Keratinocyte (primary cell): ENCODE data around the gene EMP2. TPM values are rescaled to one million over a fixed set of nuclear protein-coding genes. Genes with fewer than 3 reads are reported as not detected.

Source experiments
- DNase-seq: peaks from one replicate; pipeline ENCODE4 v3.0.0-alpha.2; 2011; ENCODE audit warnings: low read depth, missing footprints, low spot score
- FAIRE-seq: peaks from 2 replicates; lab custom pipeline; 2011; peaks lifted over from hg19 to GRCh38; lab: Jason Lieb, UNC
- H2AFZ ChIP-seq: 2 replicates; pipeline ENCODE4 v1.6.0; 2012; ENCODE audit warnings: low read length, control low read depth, inconsistent platforms; ENCODE audit not compliant: control insufficient read depth
- H3K27ac ChIP-seq: 2 replicates; pipeline ENCODE4 v1.5.1; 2011; ENCODE audit warnings: low read length; ENCODE audit not compliant: control insufficient read depth, insufficient read depth
- H3K27me3 ChIP-seq: 3 replicates; pipeline ENCODE4 v1.6.0; 2011; ENCODE audit warnings: low read length; ENCODE audit not compliant: control insufficient read depth, insufficient read depth; ENCODE audit errors: extremely low read depth
- H3K36me3 ChIP-seq, 2 experiments: 2 replicates in 1 of 2; 3 replicates in 1 of 2; pipeline ENCODE4 v1.5.1; 2011; ENCODE audit warnings: low read length in 2 of 2, mild to moderate bottlenecking in 1 of 2; ENCODE audit not compliant: control insufficient read depth in 2 of 2, insufficient read depth in 2 of 2; ENCODE audit errors: extremely low read depth in 1 of 2
- H3K4me1 ChIP-seq: 3 replicates; pipeline ENCODE4 v1.5.1; 2011; ENCODE audit warnings: low read length; ENCODE audit not compliant: control insufficient read depth, insufficient read depth; ENCODE audit errors: extremely low read depth
- H3K4me2 ChIP-seq: 3 replicates; pipeline ENCODE4 v1.6.0; 2011; ENCODE audit warnings: low read depth, low read length; ENCODE audit not compliant: control insufficient read depth, insufficient read depth; ENCODE audit errors: extremely low read depth
- H3K4me3 ChIP-seq, 3 experiments: fragments of 200-600 bp in 1 of 3; sonication (generic) in 1 of 3; 2 replicates in 2 of 3; 3 replicates in 1 of 3; pipeline ENCODE4 v1.5.1; 2011 to 2016; ENCODE audit warnings: low read length in 3 of 3, mild to moderate bottlenecking in 3 of 3, control low read depth in 2 of 3, inconsistent platforms in 1 of 3, low read depth in 1 of 3, mixed read lengths in 1 of 3, mixed run types in 1 of 3, moderate library complexity in 1 of 3; ENCODE audit not compliant: control insufficient read depth in 2 of 3, insufficient read depth in 2 of 3; ENCODE audit errors: extremely low read depth in 1 of 3
- H3K79me2 ChIP-seq: 2 replicates; pipeline ENCODE4 v1.6.0; 2012; ENCODE audit warnings: low read length; ENCODE audit not compliant: control insufficient read depth, insufficient read depth
- H3K9ac ChIP-seq: 3 replicates; pipeline ENCODE4 v1.6.0; 2011; ENCODE audit warnings: low read length; ENCODE audit not compliant: control insufficient read depth, insufficient read depth; ENCODE audit errors: extremely low read depth
- H3K9me1 ChIP-seq: 3 replicates; pipeline ENCODE4 v1.6.0; 2011; ENCODE audit warnings: low read length; ENCODE audit not compliant: control insufficient read depth, insufficient read depth; ENCODE audit errors: extremely low read depth
- H3K9me3 ChIP-seq: 2 replicates; pipeline ENCODE4 v1.5.1; 2012; ENCODE audit warnings: low read depth, low read length; ENCODE audit not compliant: control insufficient read depth
- H4K20me1 ChIP-seq: 3 replicates; pipeline ENCODE4 v1.6.0; 2011; ENCODE audit warnings: low read length; ENCODE audit not compliant: control insufficient read depth, insufficient read depth; ENCODE audit errors: extremely low read depth
- CTCF ChIP-seq, 3 experiments: IDR thresholded peaks in 1 of 3; conservative IDR thresholded peaks in 1 of 3; optimal IDR thresholded peaks in 1 of 3; 2 replicates in 2 of 3; 3 replicates in 1 of 3; pipeline versions ENCODE3 to v1.5.1; 2011; ENCODE audit warnings: low read length in 3 of 3, mild to moderate bottlenecking in 3 of 3, moderate library complexity in 2 of 3, control low read depth in 1 of 3, inconsistent platforms in 1 of 3; ENCODE audit not compliant: insufficient read depth in 2 of 3; ENCODE audit errors: extremely low read depth in 1 of 3
- EZH2 ChIP-seq: IDR thresholded peaks from one replicate; pipeline ENCODE4 v1.6.1; 2012; ENCODE audit warnings: inconsistent platforms, mild to moderate bottlenecking, low read length, moderate library complexity
- dilution Hi-C: fragments of 300-500 bp; cut with MboI; formaldehyde crosslinking; loops from one replicate; pipeline ENCODE4 v1.7.0; 2020; ENCODE audit warnings: low sequenced_read_pairs; ENCODE audit not compliant: extremely low pct_ligation_motif_present
- polyA plus RNA-seq, 5 experiments: library from polyadenylated mRNA; depleted of rRNA in 3 of 5; stranded (reverse) in 3 of 5; stranded (forward) in 1 of 5; unstranded in 1 of 5; fragments of >200 nt; gene quantifications; 1 replicate in 1 of 5; 2 replicates in 3 of 5; 3 replicates in 1 of 5; pipeline versions ENCODE4 v1.2.1 to v1.2.3, GENCODE V29; 2011 to 2012; ENCODE audit warnings: missing spikeins in 2 of 5, low read depth in 1 of 5, low replicate concordance in 1 of 5

Gene EMP2
- polyA plus RNA-seq, 1 donor (not counting 4 experiments of a cell fraction or from before 2014, with no cell fraction given) = 19.1 TPM

DNA sequence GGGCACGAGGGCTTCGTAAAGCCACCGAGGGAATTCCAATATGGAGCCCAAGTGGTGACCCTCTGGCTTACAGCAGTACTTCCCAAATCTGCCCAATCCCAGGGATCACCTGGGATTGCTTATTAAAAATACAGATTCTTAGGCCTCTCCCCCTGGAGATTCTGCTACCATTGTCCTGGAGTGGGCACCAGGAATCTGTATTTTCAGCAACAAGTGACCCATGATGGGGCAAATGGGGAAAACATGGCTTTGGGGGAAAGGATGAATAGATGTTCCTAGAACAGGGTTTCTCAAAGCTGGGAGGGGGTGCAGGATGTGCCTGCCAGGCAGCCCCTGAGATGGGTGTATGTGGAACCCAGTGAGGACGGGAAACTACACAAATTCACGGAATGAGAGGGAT is 40.6 kb downstream of the EMP2 start:
- no peak for TF ChIP-seq EZH2
- TF ChIP-seq CTCF (optimal IDR thresholded peaks at IDR 0.05 in 1 of 3, IDR thresholded peaks at IDR 0.05 in 1 of 3, conservative IDR thresholded peaks at IDR 0.05 in 1 of 3; ENCODE audit: extremely low read depth in 1 of 3, insufficient read depth in 2 of 3, low read length in 3 of 3) = no peak
- Histone ChIP-seq H3K27me3 (no peaks in the 10 kb centered on the region), H3K4me1 (peaks cover 10% of the 10 kb centered on the region), H3K27ac (no peak overlapping the region), H3K9me1 (no peaks in the 10 kb centered on the region), H3K4me3 (no peak overlapping the region), H3K9me3 (no peaks in the 10 kb centered on the region), H3K4me2 (no peak overlapping the region), H2AFZ (no peak overlapping the region), H3K9ac (no peak overlapping the region), H4K20me1 (no peaks in the 10 kb centered on the region), H3K36me3 (peaks cover 0 to 6% of the 10 kb centered on the region in 2 experiments), H3K79me2 (no peaks in the 10 kb centered on the region)
- DNase-seq = no peak
- no peak for FAIRE-seq
- dilution Hi-C loops = no loop called here

- no peaks in the 10 kb centered on the region for H3K9me1 ChIP-seq
- DNase-seq = no peak
- TF ChIP-seq EZH2 (no peak), CTCF (optimal IDR thresholded peaks at IDR 0.05 in 1 of 3, IDR thresholded peaks at IDR 0.05 in 1 of 3, conservative IDR thresholded peaks at IDR 0.05 in 1 of 3; ENCODE audit: extremely low read depth in 1 of 3, insufficient read depth in 2 of 3, low read length in 3 of 3) (no peak)
- no peaks in the 10 kb centered on the region for H3K9me3 ChIP-seq
- no peak overlapping the region for H3K9ac ChIP-seq
- H3K4me2 ChIP-seq = no peak overlapping the region
- dilution Hi-C loops = no loop called here
- no peak for FAIRE-seq
- H2AFZ ChIP-seq = no peak overlapping the region
- peaks cover 10% of the 10 kb centered on the region for H3K4me1 ChIP-seq
- H4K20me1 ChIP-seq = no peaks in the 10 kb centered on the region
- H3K4me3 ChIP-seq = no peak overlapping the region
- H3K27ac ChIP-seq = no peak overlapping the region
- no peaks in the 10 kb centered on the region for H3K27me3 ChIP-seq
- H3K36me3 ChIP-seq = peaks cover 0 to 6% of the 10 kb centered on the region in 2 experiments
- H3K79me2 ChIP-seq = no peaks in the 10 kb centered on the region
Measured at GRCh38 chr16:10539236-10539635, 41.2 kb downstream of the EMP2 start.
